H1 (cell line): ENCODE results near the gene RALGAPA2. TPM values are rescaled to one million over a fixed set of nuclear protein-coding genes. Genes with fewer than 3 reads are reported as not detected.

Experiments
- CTCF ChIA-PET: fragments of 300-600 bp; sonication (Branson Sonifier 250); formaldehyde crosslinking; loops from one replicate; lab custom pipeline; 2021; ENCODE audit not compliant: partially characterized antibody; lab: Charles Lee
- POLR2A ChIA-PET: fragments of 300-600 bp; sonication (Branson Sonifier 250); formaldehyde crosslinking; loops from one replicate; lab custom pipeline; 2021; ENCODE audit warnings: inconsistent platforms; ENCODE audit not compliant: partially characterized antibody; lab: Charles Lee
- DNase-seq, 2 experiments: peaks; one replicate each; pipeline versions ENCODE4 v3.0.0 to v3.0.0-alpha.2; 2010 to 2022; ENCODE audit warnings: low spot score in 2 of 2, low read depth in 1 of 2, mixed read lengths in 1 of 2
- FAIRE-seq: peaks from 2 replicates; lab custom pipeline; 2011; peaks lifted over from hg19 to GRCh38; lab: Jason Lieb, UNC
- H2AFZ ChIP-seq: 2 replicates; pipeline ENCODE4 v1.8.1; 2012; ENCODE audit warnings: low read length, inconsistent platforms
- H2AK5ac ChIP-seq: 2 replicates; pipeline ENCODE4 v1.6.1; 2013; ENCODE audit warnings: low read depth, low read length
- H2BK120ac ChIP-seq: replicated peaks from 2 replicates; pipeline ENCODE3; 2013; ENCODE audit warnings: low read depth, low read length, inconsistent platforms
- H2BK12ac ChIP-seq: 2 replicates; pipeline ENCODE4 v1.6.1; 2013; ENCODE audit warnings: low read depth, low read length
- H2BK15ac ChIP-seq: 2 replicates; pipeline ENCODE4 v1.6.1; 2013; ENCODE audit warnings: low read length
- H2BK20ac ChIP-seq: 2 replicates; pipeline ENCODE4 v1.6.1; 2013; ENCODE audit warnings: low read length
- H2BK5ac ChIP-seq: 2 replicates; pipeline ENCODE4 v1.6.1; 2013; ENCODE audit warnings: low read depth, low read length
- H3K14ac ChIP-seq: 2 replicates; pipeline ENCODE4 v1.6.1; 2013; ENCODE audit warnings: inconsistent platforms; ENCODE audit not compliant: insufficient read length
- H3K18ac ChIP-seq: 2 replicates; pipeline ENCODE4 v1.6.1; 2013; ENCODE audit warnings: low read length; ENCODE audit errors: extremely low read depth
- H3K23ac ChIP-seq: 2 replicates; pipeline ENCODE4 v1.6.1; 2013; ENCODE audit warnings: inconsistent platforms; ENCODE audit not compliant: insufficient read length
- H3K23me2 ChIP-seq: 2 replicates; pipeline ENCODE4 v1.6.1; 2013; ENCODE audit warnings: low read depth, low read length
- H3K27ac ChIP-seq: 2 replicates; pipeline ENCODE4 v1.6.1; 2011; ENCODE audit warnings: low read depth, low read length, inconsistent platforms
- H3K27me3 ChIP-seq, 4 experiments: replicated peaks in 1 of 4; 1 replicate in 1 of 4; 2 replicates in 3 of 4; pipeline versions ENCODE4 v1.6.1 to v1.8.1; 2011 to 2013; ENCODE audit warnings: low read length in 3 of 4, mild to moderate bottlenecking in 3 of 4, inconsistent platforms in 2 of 4, mixed read lengths in 2 of 4, moderate library complexity in 1 of 4; ENCODE audit not compliant: control insufficient read depth in 3 of 4, insufficient read depth in 3 of 4; ENCODE audit errors: extremely low read depth in 1 of 4
- H3K36me3 ChIP-seq, 4 experiments: 2 replicates each; pipeline versions ENCODE4 v1.6.1 to v1.8.1; 2011 to 2013; ENCODE audit warnings: mild to moderate bottlenecking in 4 of 4, low read length in 3 of 4, moderate library complexity in 2 of 4, control low read depth in 1 of 4, inconsistent platforms in 1 of 4; ENCODE audit not compliant: insufficient read depth in 4 of 4, control insufficient read depth in 2 of 4
- H3K4ac ChIP-seq: replicated peaks from 2 replicates; pipeline ENCODE3; 2013; ENCODE audit warnings: low read length, low read depth, mixed read lengths, inconsistent platforms; ENCODE audit not compliant: insufficient read length
- H3K4me1 ChIP-seq, 4 experiments: replicated peaks in 1 of 4; 1 replicate in 1 of 4; 2 replicates in 3 of 4; pipeline versions ENCODE4 v1.6.1 to v1.8.1; 2011 to 2013; ENCODE audit warnings: low read length in 3 of 4, inconsistent platforms in 2 of 4, mixed read lengths in 1 of 4; ENCODE audit not compliant: insufficient read depth in 4 of 4, control insufficient read depth in 3 of 4
- H3K4me2 ChIP-seq, 2 experiments: 2 replicates each; pipeline versions ENCODE4 v1.6.1 to v1.8.1; 2011 to 2013; ENCODE audit warnings: low read depth in 2 of 2, low read length in 2 of 2, control low read depth in 1 of 2, inconsistent platforms in 1 of 2, mild to moderate bottlenecking in 1 of 2; ENCODE audit not compliant: insufficient read depth in 1 of 2
- H3K4me3 ChIP-seq, 4 experiments: fragments of 200-600, 300-600 bp in 1 of 4; sonication (generic), shearing (Covaris generic), sonication (Bioruptor Twin) in 1 of 4; 2 replicates each; pipeline versions ENCODE4 v1.5.1 to v1.8.1; 2011 to 2016; ENCODE audit warnings: low read length in 4 of 4, low read depth in 3 of 4, control low read depth in 2 of 4, inconsistent platforms in 2 of 4, mild to moderate bottlenecking in 2 of 4, mixed read lengths in 1 of 4, moderate library complexity in 1 of 4; ENCODE audit not compliant: insufficient read depth in 2 of 4; ENCODE audit errors: extremely low read depth in 1 of 4
- H3K56ac ChIP-seq: replicated peaks from 2 replicates; pipeline ENCODE3; 2013; ENCODE audit warnings: low read depth, mild to moderate bottlenecking, mixed read lengths, low read length, inconsistent platforms; ENCODE audit not compliant: insufficient read length
- H3K79me1 ChIP-seq: 2 replicates; pipeline ENCODE4 v1.6.1; 2013; ENCODE audit warnings: low read depth, low read length, control low read depth
- H3K79me2 ChIP-seq, 2 experiments: 2 replicates each; pipeline versions ENCODE4 v1.6.1 to v1.8.1; 2012 to 2013; ENCODE audit warnings: low read length in 2 of 2, mild to moderate bottlenecking in 2 of 2, inconsistent platforms in 1 of 2; ENCODE audit not compliant: insufficient read depth in 2 of 2, control insufficient read depth in 1 of 2
- H3K9ac ChIP-seq, 4 experiments: replicated peaks in 1 of 4; 1 replicate in 1 of 4; 2 replicates in 3 of 4; pipeline versions ENCODE4 v1.6.1 to v1.8.1; 2011 to 2013; ENCODE audit warnings: low read depth in 3 of 4, low read length in 3 of 4, control low read depth in 2 of 4, mild to moderate bottlenecking in 2 of 4, moderate library complexity in 2 of 4, inconsistent platforms in 1 of 4; ENCODE audit errors: extremely low read depth in 1 of 4
- H3K9me3 ChIP-seq, 2 experiments: 2 replicates each; pipeline versions ENCODE4 v1.6.1 to v1.8.1; 2012 to 2013; ENCODE audit warnings: mild to moderate bottlenecking in 2 of 2, moderate library complexity in 2 of 2, control low read depth in 1 of 2, inconsistent platforms in 1 of 2, low read depth in 1 of 2, low read length in 1 of 2, mixed read lengths in 1 of 2; ENCODE audit not compliant: insufficient read depth in 2 of 2
- H4K20me1 ChIP-seq, 2 experiments: replicated peaks in 1 of 2; 2 replicates each; pipeline versions ENCODE3 to v1.8.1; 2011 to 2013; ENCODE audit warnings: inconsistent platforms in 2 of 2, low read length in 2 of 2, mild to moderate bottlenecking in 1 of 2; ENCODE audit not compliant: insufficient read depth in 2 of 2, control insufficient read depth in 1 of 2
- H4K5ac ChIP-seq: 2 replicates; pipeline ENCODE4 v1.6.1; 2013; ENCODE audit warnings: low read length, low read depth, mixed read lengths, inconsistent platforms; ENCODE audit not compliant: insufficient read length
- H4K8ac ChIP-seq: 2 replicates; pipeline ENCODE4 v1.8.0; 2013; ENCODE audit warnings: mild to moderate bottlenecking, moderate library complexity, low read length, inconsistent platforms; ENCODE audit not compliant: insufficient read depth; ENCODE audit errors: extremely low read depth
- H4K91ac ChIP-seq: replicated peaks from 2 replicates; pipeline ENCODE3; 2013; ENCODE audit warnings: low read length, mixed read lengths, inconsistent platforms; ENCODE audit not compliant: insufficient read length
- BACH1 ChIP-seq: IDR thresholded peaks from 2 replicates; pipeline ENCODE4 v1.6.1; 2012; ENCODE audit warnings: low read length, improper control_type of control experiment
- BCL11A ChIP-seq, 2 experiments: IDR thresholded peaks; one replicate each; pipeline ENCODE4 v1.6.1; 2011; ENCODE audit warnings: low read depth in 2 of 2, low read length in 2 of 2, mild to moderate bottlenecking in 2 of 2
- EP300 ChIP-seq, 2 experiments: IDR thresholded peaks; 1 replicate in 1 of 2; 2 replicates in 1 of 2; pipeline ENCODE4 v1.6.1; 2011 to 2012; ENCODE audit warnings: low read depth in 2 of 2, low read length in 2 of 2, mild to moderate bottlenecking in 2 of 2, borderline replicate concordance in 1 of 2, inconsistent platforms in 1 of 2, moderate library complexity in 1 of 2
- KDM4A ChIP-seq: IDR thresholded peaks from one replicate; pipeline ENCODE4 v1.7.1; 2012; ENCODE audit warnings: low read depth, mild to moderate bottlenecking, moderate library complexity, low read length, inconsistent platforms; ENCODE audit not compliant: severe bottlenecking
- KDM5A ChIP-seq: fragments of 200-600 bp; IDR thresholded peaks from 2 replicates; pipeline ENCODE4 v1.7.1; 2012; ENCODE audit warnings: mild to moderate bottlenecking, low read length, inconsistent platforms, mixed read lengths
- NRF1 ChIP-seq: IDR thresholded peaks from 2 replicates; pipeline ENCODE4 v1.6.1; 2011; ENCODE audit warnings: mild to moderate bottlenecking, low read depth, low read length, improper control_type of control experiment
- PHF8 ChIP-seq: fragments of 200-600 bp; sonication (generic); conservative IDR thresholded peaks from 2 replicates; pipeline ENCODE4 v1.7.1; 2012; ENCODE audit warnings: low read depth, mild to moderate bottlenecking, inconsistent platforms, low read length, moderate library complexity
- POLR2A ChIP-seq, 2 experiments: IDR thresholded peaks; 1 replicate in 1 of 2; 2 replicates in 1 of 2; pipeline ENCODE4 v1.6.1; 2011; ENCODE audit warnings: low read depth in 2 of 2, low read length in 2 of 2, mild to moderate bottlenecking in 2 of 2; ENCODE audit errors: control extremely low read depth in 1 of 2
- POLR2AphosphoS5 ChIP-seq: IDR thresholded peaks from 2 replicates; pipeline ENCODE4 v1.6.1; 2011; ENCODE audit warnings: low read depth, low read length
- RBBP5 ChIP-seq: IDR thresholded peaks from 2 replicates; pipeline ENCODE4 v1.7.1; 2012; ENCODE audit warnings: low read depth, mild to moderate bottlenecking, inconsistent platforms, low read length, moderate library complexity, borderline replicate concordance
- RXRA ChIP-seq: IDR thresholded peaks from 2 replicates; pipeline ENCODE4 v1.6.1; 2011; ENCODE audit warnings: low read depth, mild to moderate bottlenecking, low read length, moderate library complexity; ENCODE audit not compliant: insufficient read depth
- SP4 ChIP-seq: IDR thresholded peaks from 2 replicates; pipeline ENCODE4 v1.6.1; 2012; ENCODE audit warnings: low read length, inconsistent platforms
- SRF ChIP-seq: IDR thresholded peaks from 2 replicates; pipeline ENCODE4 v1.6.1; 2011; ENCODE audit warnings: mild to moderate bottlenecking, low read depth, low read length, moderate library complexity
- TAF7 ChIP-seq: optimal IDR thresholded peaks from 2 replicates; pipeline ENCODE3; 2011; ENCODE audit warnings: low read depth, mild to moderate bottlenecking, inconsistent platforms, low read length, moderate library complexity, borderline replicate concordance
- USF2 ChIP-seq: IDR thresholded peaks from 2 replicates; pipeline ENCODE4 v1.6.1; 2011; ENCODE audit warnings: low read length, improper control_type of control experiment
- WGBS, 2 experiments: shearing (Covaris generic) in 1 of 2; methylation state at CpG; one replicate each; pipeline versions ENCODE4 v1.1.6 to v1.1.7; 2013 to 2015; ENCODE audit warnings: low lambda C conversion rate in 2 of 2, mixed read lengths in 2 of 2, inconsistent platforms in 1 of 2, low coverage in 1 of 2, missing lambda C conversion rate in 1 of 2; ENCODE audit not compliant: insufficient replicate concordance in 2 of 2, insufficient coverage in 1 of 2, insufficient read length in 1 of 2; ENCODE audit errors: extremely low coverage in 1 of 2, missing lambda C conversion rate in 1 of 2; 5-methylcytosine and 5-hydroxymethylcytosine counted together
- polyA plus RNA-seq, 7 experiments: library from polyadenylated mRNA; depleted of rRNA in 3 of 7; stranded (reverse) in 5 of 7; unstranded in 2 of 7; fragments of >200 nt in 5 of 7; fragments of 200-250 nt in 2 of 7; gene quantifications; 1 replicate in 5 of 7; 2 replicates in 1 of 7; 4 replicates in 1 of 7; pipeline versions ENCODE4 v1.2.1 to v1.2.3, GENCODE V29; 2011 to 2013; ENCODE audit warnings: missing spikeins in 2 of 7, mixed read lengths in 2 of 7
- total RNA-seq: library from RNA; stranded (reverse); fragmentation: NEBNext Ultra II Directional; extraction: Animal tissue kit (Norgen Biotek cat#: 25700); gene quantifications from 2 replicates; pipeline ENCODE4 v1.2.1, GENCODE V29; 2021

Gene RALGAPA2
- total and polyA plus RNA-seq, 2 of the 8 experiments (the other 6 are each of a cell fraction or from before 2014, with no cell fraction given), result 5.1 to 25.5 TPM

GRCh38 chr20:20608041-20608440 lies 104.4 kb downstream of the RALGAPA2 start:
- H3K9me3 ChIP-seq, result no peaks in the 10 kb centered on the region
- no peak for TF ChIP-seq BACH1
- no peak for TF ChIP-seq NRF1
- TF ChIP-seq POLR2AphosphoS5, result no peak
- no peak for TF ChIP-seq POLR2A (IDR thresholded peaks at IDR 0.05; ENCODE audit: control extremely low read depth in 1 of 2, low read depth in 2 of 2, low read length in 2 of 2)
- no peak for TF ChIP-seq PHF8
- no peak for TF ChIP-seq EP300 (IDR thresholded peaks at IDR 0.05; ENCODE audit: borderline replicate concordance in 1 of 2, low read depth in 2 of 2, low read length in 2 of 2)
- TF ChIP-seq RBBP5, result no peak
- no peak for TF ChIP-seq RXRA
- TF ChIP-seq BCL11A (IDR thresholded peaks at IDR 0.05; ENCODE audit: low read depth in 2 of 2, low read length in 2 of 2), result no peak
- TF ChIP-seq KDM5A, result no peak
- TF ChIP-seq SP4, result no peak
- TF ChIP-seq KDM4A, result no peak
- no peak for TF ChIP-seq TAF7
- no peak for TF ChIP-seq SRF
- TF ChIP-seq USF2, result no peak

More at GRCh38 chr20:20608041-20608440, 104.4 kb downstream of the RALGAPA2 start:
- Histone ChIP-seq H3K27me3 (no peaks in the 10 kb centered on the region), H3K14ac (no peak overlapping the region), H3K9ac (no peak overlapping the region), H3K36me3 (no peaks in the 10 kb centered on the region), H3K56ac (no peak overlapping the region), H2AFZ (no peak overlapping the region), H2BK5ac (no peak overlapping the region), H2BK15ac (no peak overlapping the region), H4K91ac (no peak overlapping the region), H3K4me2 (no peak overlapping the region), H2BK120ac (no peak overlapping the region), H3K4ac (no peak overlapping the region), H4K20me1 (no peaks in the 10 kb centered on the region), H2BK12ac (no peak overlapping the region), H3K79me1 (no peaks in the 10 kb centered on the region; the same call in 1 of the 2 replicates), H3K4me3 (no peak overlapping the region), H4K8ac (no peak overlapping the region), H4K5ac (no peak overlapping the region), H3K18ac (no peak overlapping the region), H3K4me1 (no peaks in the 10 kb centered on the region), H2AK5ac (no peak overlapping the region), H3K27ac (no peak overlapping the region), H3K79me2 (no peaks in the 10 kb centered on the region), H3K23me2 (no peaks in the 10 kb centered on the region), H3K23ac (no peak overlapping the region), H2BK20ac (no peak overlapping the region)
- CTCF ChIA-PET, result no interaction called here
- POLR2A ChIA-PET, result no interaction called here
- FAIRE-seq (no peak), DNase-seq (no peak)
- 100% methylated on average over 1 of the region's 1 CpG; no CpG with 5 or more reads in 1 of the 2 experiments for WGBS, 2 experiments
